Coronary artery (tissue), 2 donors: ENCODE measurements around the gene ELFN1.

Experiments
- DNase-seq: peaks from one replicate; pipeline ENCODE4 v3.0.0-alpha.2; 2017; ENCODE audit warnings: low spot score
- H3K27ac ChIP-seq, 2 donors: fragments of 200-600 bp; sonication (generic); one replicate each; pipeline ENCODE4 v1.5.1; 2016 to 2019
- H3K4me3 ChIP-seq: fragments of 200-600 bp; sonication (generic); 2 replicates; pipeline ENCODE4 v1.5.1; 2016; ENCODE audit warnings: mild to moderate bottlenecking, moderate library complexity
- TF ChIP-seq, protein P1 (sequence below): fragments of 200-600 bp; sonication (generic); IDR thresholded peaks from one replicate; pipeline ENCODE4 v1.5.1; 2019; ENCODE audit warnings: antibody characterized with exemption

ELFN1 gene

DNA sequence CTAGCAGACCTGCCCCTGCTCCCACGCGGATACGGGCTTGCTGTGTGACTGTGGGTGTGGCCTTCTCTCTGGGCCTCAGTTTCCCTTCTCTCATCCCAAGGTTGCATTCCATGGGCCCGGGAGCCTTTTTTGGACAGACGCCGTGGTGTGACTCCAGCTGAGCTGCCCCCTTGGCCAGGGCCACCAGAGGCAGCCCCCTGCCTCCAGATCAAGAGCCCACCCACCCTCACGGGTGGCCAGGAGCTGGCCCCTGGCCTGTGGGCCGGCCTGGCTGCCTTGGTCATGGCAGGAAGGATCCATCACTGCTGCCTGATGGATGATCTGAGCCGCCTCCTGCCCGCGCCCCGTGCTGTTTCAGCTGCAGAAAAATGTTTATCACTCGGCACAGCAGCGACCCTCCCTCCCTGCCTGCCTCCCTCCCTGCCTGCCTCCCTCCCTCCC, 27.8 kb upstream of the ELFN1 start:
- H3K4me3 ChIP-seq: no peak overlapping the region
- H3K27ac ChIP-seq: no peak overlapping the region
- TF ChIP-seq, protein P1, sequence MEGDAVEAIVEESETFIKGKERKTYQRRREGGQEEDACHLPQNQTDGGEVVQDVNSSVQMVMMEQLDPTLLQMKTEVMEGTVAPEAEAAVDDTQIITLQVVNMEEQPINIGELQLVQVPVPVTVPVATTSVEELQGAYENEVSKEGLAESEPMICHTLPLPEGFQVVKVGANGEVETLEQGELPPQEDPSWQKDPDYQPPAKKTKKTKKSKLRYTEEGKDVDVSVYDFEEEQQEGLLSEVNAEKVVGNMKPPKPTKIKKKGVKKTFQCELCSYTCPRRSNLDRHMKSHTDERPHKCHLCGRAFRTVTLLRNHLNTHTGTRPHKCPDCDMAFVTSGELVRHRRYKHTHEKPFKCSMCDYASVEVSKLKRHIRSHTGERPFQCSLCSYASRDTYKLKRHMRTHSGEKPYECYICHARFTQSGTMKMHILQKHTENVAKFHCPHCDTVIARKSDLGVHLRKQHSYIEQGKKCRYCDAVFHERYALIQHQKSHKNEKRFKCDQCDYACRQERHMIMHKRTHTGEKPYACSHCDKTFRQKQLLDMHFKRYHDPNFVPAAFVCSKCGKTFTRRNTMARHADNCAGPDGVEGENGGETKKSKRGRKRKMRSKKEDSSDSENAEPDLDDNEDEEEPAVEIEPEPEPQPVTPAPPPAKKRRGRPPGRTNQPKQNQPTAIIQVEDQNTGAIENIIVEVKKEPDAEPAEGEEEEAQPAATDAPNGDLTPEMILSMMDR: no peak
- DNase-seq: no peak

DNA sequence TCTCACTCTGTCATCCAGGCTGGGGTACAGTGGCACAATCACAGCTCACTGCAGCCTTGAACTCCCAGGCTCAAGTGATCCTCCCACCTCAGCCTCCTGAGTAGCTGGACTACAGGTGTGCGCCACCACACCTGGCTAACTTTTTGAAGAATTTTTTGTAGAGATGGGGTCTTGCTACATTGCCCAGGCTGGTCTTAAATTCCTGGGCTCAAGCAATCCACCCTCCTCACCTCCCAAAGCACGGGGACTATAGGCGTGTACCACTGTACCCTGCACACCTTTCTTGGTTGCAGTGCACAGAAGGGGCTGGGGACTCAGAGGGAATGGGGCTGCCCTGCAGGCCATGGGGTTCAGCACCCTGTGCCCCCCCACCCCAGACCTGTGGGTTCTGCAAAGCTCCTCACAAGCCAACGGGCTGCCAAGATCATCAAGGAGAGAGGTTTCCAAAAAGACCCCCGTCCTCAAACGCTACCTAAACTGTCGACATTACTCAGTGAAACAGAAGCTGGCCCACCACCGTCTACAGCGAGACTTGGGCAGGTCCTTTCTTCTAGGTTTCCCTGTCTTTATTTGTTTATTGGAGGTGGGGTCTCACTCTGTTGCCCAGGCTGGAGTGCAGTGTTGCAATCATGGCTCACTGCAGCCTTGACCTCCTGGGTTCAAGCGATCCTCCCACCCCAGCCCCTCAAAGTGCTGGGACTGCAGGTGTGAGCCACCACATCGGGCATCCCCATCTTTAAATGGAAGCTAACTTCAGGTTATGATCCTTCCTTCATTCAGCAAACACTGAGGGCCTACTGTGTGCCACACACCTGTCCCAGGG, 26.6 kb upstream of the ELFN1 start:
- Histone ChIP-seq H3K27ac (no peak overlapping the region), H3K4me3 (no peak overlapping the region)
- no peak for DNase-seq
- TF ChIP-seq, protein P1: no peak

DNA sequence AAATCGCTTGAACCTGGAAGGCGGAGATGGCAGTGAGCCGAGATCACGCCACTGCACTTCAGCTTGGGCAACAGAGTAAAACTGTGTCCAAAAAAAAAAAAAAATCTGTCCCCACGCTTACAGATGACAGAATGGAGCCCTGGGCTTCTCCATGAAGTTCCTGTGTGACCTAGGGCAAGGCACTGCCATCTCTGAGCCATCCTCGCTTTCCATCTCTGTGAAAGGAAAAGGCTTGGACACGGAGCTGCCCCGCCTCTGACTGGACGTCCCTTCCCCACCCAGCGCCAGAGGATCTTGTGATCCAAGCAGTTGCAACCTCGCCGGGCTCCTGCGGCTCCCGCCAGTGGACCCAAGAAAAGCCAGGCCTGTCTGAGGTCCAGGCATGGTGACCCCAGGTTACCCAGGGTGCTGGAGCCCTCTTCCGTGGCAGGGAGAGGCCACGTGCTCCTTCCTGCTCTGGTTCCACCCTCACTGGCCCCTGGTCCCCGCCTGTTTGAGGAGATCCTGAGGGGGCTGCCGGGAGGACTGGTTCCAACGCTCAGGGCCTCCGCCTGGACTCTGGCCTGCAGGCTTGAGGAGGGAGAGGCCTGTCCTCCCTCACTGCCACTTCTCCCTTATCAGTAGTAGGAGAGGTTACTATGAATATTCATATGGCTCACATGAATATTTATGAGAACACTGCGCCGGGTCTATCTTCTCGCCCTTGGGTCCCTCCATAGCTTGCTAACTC, 25.6 kb upstream of the ELFN1 start:
- Histone ChIP-seq H3K27ac (no peak overlapping the region), H3K4me3 (no peak overlapping the region)
- no peak for DNase-seq
- TF ChIP-seq, protein P1: no peak

DNA sequence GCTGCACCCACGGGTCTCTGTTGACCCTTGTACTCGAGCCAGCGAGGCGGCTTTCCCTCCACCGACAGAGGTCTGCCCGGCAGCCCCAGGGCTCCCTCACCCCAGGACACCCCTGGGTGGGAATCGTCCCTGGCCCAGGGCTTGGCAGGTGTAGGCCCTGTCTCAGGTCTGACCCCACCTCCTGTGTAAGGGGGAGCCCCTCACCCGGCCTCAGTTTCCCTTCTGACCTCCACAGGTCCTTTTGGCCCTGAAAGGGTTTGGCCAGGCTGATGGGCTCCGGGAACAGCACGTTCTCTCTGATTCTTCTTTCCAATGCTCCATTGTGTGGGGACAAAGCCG, 25.0 kb upstream of the ELFN1 start:
- no peak for DNase-seq
- TF ChIP-seq, protein P1: no peak
- no peak overlapping the region for H3K4me3 ChIP-seq
- H3K27ac ChIP-seq: no peak overlapping the region

DNA sequence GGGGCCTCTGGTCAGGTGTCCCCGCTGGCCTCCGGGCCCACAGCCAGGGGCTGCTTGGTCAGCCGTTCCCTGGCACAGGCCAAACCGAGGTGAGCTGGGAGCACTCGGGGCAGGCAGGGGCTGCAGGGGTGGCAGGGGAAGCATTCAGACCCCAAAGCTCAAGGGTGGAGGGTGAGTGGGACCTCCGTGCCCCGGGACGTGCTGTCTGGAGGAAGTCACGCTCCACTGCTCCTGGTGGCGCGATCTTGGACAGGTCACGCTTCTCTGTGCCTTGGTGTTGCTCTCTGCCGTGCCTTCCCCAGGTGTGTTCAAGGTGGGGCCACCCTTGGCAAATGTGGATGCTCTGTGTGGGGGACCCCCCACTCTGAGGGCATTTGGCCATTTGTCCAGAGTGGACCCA, 24.6 kb upstream of the ELFN1 start:
- Histone ChIP-seq H3K4me3 (no peak overlapping the region), H3K27ac (no peak overlapping the region)
- TF ChIP-seq, protein P1: no peak
- DNase-seq: no peak

GRCh38 chr7:1646391-1646790, 23.7 kb upstream of the ELFN1 start:
- no peak overlapping the region for H3K4me3 ChIP-seq
- TF ChIP-seq, protein P1: no peak
- no peak for DNase-seq
- no peak overlapping the region for H3K27ac ChIP-seq
